ENCODE data around the gene TBKBP1.

The TBKBP1 gene

GRCh38 chr17:47663912-47664623 lies 29.9 kb upstream of the TBKBP1 start:
- peak in 1 of 2 experiments; percentile 68 for DNase-seq (ENCODE audit: low read depth in 1 of 2, low spot score in 1 of 2)
- H3K4me3 ChIP-seq (replicated peaks; ENCODE audit: insufficient read depth, low read length): no peak overlapping the region
- H3K27ac ChIP-seq (replicated peaks): no peak overlapping the region
- H3K27me3 ChIP-seq (ENCODE audit: insufficient read depth, poor library complexity, severe bottlenecking): no peaks in the 10 kb centered on the region
- TF ChIP-seq CTCF (IDR thresholded peaks at IDR 0.05; ENCODE audit: insufficient read depth, low read length): peak; percentile 59
- TF ChIP-seq SPI1 (IDR thresholded peaks at IDR 0.05; ENCODE audit: borderline replicate concordance, low read depth): no peak

- no peak for DNase-seq (ENCODE audit: low read depth in 1 of 2, low spot score in 1 of 2)
- no peaks in the 10 kb centered on the region for H3K27me3 ChIP-seq (ENCODE audit: insufficient read depth, poor library complexity, severe bottlenecking)
- peak overlapping the region; percentile 40 for H3K27ac ChIP-seq (replicated peaks)
- TF ChIP-seq POLR2AphosphoS5 (IDR thresholded peaks at IDR 0.05; ENCODE audit: low read depth): no peak
- TF ChIP-seq REST (IDR thresholded peaks at IDR 0.05; ENCODE audit: insufficient replicate concordance, low read depth): no peak
- no peak for TF ChIP-seq CTCF (IDR thresholded peaks at IDR 0.05; ENCODE audit: insufficient read depth, low read length)
- no peak for TF ChIP-seq GABPA (IDR thresholded peaks at IDR 0.05; ENCODE audit: low read depth)
- no peak for TF ChIP-seq SPI1 (IDR thresholded peaks at IDR 0.05; ENCODE audit: borderline replicate concordance, low read depth)
- no peak overlapping the region for H3K4me3 ChIP-seq (replicated peaks; ENCODE audit: insufficient read depth, low read length)
Observed at GRCh38 chr17:47664624-47664941, 29.4 kb upstream of the TBKBP1 start.

- DNase-seq (ENCODE audit: low read depth in 1 of 2, low spot score in 1 of 2): peak; percentile 71 to 78
- peak overlapping the region; percentile 40 for H3K27ac ChIP-seq (replicated peaks)
- H3K27me3 ChIP-seq (ENCODE audit: insufficient read depth, poor library complexity, severe bottlenecking): no peaks in the 10 kb centered on the region
- no peak overlapping the region for H3K4me3 ChIP-seq (replicated peaks; ENCODE audit: insufficient read depth, low read length)
- TF ChIP-seq GABPA (IDR thresholded peaks at IDR 0.05; ENCODE audit: low read depth): no peak
- TF ChIP-seq REST (IDR thresholded peaks at IDR 0.05; ENCODE audit: insufficient replicate concordance, low read depth): no peak
- TF ChIP-seq CTCF (IDR thresholded peaks at IDR 0.05; ENCODE audit: insufficient read depth, low read length): no peak
- TF ChIP-seq SPI1 (IDR thresholded peaks at IDR 0.05; ENCODE audit: borderline replicate concordance, low read depth): no peak
- no peak for TF ChIP-seq POLR2AphosphoS5 (IDR thresholded peaks at IDR 0.05; ENCODE audit: low read depth)
Observed at GRCh38 chr17:47665655-47666054, 28.3 kb upstream of the TBKBP1 start.

GRCh38 chr17:47669081-47669480 lies 24.9 kb upstream of the TBKBP1 start:
- Histone ChIP-seq H3K4me3 (replicated peaks; ENCODE audit: insufficient read depth, low read length) (no peak overlapping the region), H3K27ac (replicated peaks) (peak overlapping the region; percentile 42), H3K27me3 (ENCODE audit: insufficient read depth, poor library complexity, severe bottlenecking) (no peaks in the 10 kb centered on the region)
- TF ChIP-seq POLR2AphosphoS5 (IDR thresholded peaks at IDR 0.05; ENCODE audit: low read depth) (no peak), REST (IDR thresholded peaks at IDR 0.05; ENCODE audit: insufficient replicate concordance, low read depth) (peak; percentile 45)
- peak in 1 of 2 experiments; percentile 77 for DNase-seq (ENCODE audit: low read depth in 1 of 2, low spot score in 1 of 2)

Measured in HL-60 (cell line).